ENCODE data around the gene PSTPIP2.

DNA sequence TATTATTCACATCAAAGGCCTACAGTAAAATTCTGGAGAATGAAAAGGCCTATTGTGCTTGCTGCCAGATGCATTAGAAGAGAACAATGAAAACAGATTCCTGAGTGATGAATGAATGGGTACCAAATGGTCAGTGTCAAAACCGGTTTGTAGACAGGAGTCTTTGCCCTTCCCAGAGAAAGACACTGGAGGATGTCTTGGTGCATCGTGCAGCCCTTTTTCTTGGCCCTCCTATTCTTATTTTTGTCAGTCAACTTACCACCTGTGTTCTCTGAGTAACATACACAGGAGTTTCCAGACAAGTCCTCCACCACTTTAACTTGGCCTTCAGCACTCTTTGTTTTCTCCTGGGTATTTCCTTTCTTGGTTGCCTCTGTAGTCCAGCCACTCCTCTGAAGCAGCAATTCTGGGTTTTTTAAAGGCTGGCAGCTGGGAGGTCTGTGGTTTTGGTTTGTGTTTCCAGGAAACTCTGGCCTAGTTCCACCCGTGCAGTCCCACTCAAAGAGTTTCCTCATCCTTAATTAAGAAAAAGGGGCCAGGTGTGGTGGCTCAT is 29.4 kb downstream of the PSTPIP2 start:
- TF ChIP-seq CTCF (conservative IDR thresholded peaks at IDR 0.05) (no peak), EZH2 (IDR thresholded peaks at IDR 0.05; ENCODE audit: low read depth) (no peak)

Data from PC-9 (cell line).